Prostate gland (tissue), 2 donors: ENCODE data around the gene ARL8A.

Experiments
- CTCF ChIP-seq, 4 experiments: fragments of 200-600 bp in 2 of 4; fragments of 450-650 bp in 2 of 4; sonication (generic) in 2 of 4; IDR thresholded peaks; 1 replicate in 3 of 4; 2 replicates in 1 of 4; pipeline ENCODE4 v1.5.1; 2016 to 2019; ENCODE audit warnings: antibody characterized with exemption in 4 of 4, mild to moderate bottlenecking in 2 of 4, moderate library complexity in 2 of 4
- POLR2A ChIP-seq: fragments of 450-650 bp; IDR thresholded peaks from one replicate; pipeline ENCODE4 v1.6.1; 2016; ENCODE audit warnings: antibody characterized with exemption, mild to moderate bottlenecking
- POLR2AphosphoS5 ChIP-seq: sonication (generic); formaldehyde crosslinking; IDR thresholded peaks from one replicate; pipeline ENCODE4 v1.6.1; 2017; ENCODE audit warnings: antibody characterized with exemption

GRCh38 chr1:202110977-202111376 is 33.6 kb downstream of the ARL8A start:
- TF ChIP-seq POLR2AphosphoS5 (no peak), CTCF (IDR thresholded peaks at IDR 0.05) (no peak), POLR2A (no peak)
